HEK293 (cell line): ENCODE data around the gene PTTG1.

Experiments used
- ZNF626 ChIP-seq: fragments of 450-650 bp; sonication (Bioruptor Pico); formaldehyde crosslinking; IDR thresholded peaks from 2 replicates; pipeline ENCODE4 v1.5.1; 2018; ENCODE audit warnings: missing biosample characterization, missing genetic modification characterization, inconsistent platforms
- TF ChIP-seq, protein P1 (sequence below): fragments of 450-650 bp; formaldehyde crosslinking; IDR thresholded peaks from 2 replicates; pipeline ENCODE4 v1.5.1; 2017; ENCODE audit warnings: missing biosample characterization, mild to moderate bottlenecking, missing genetic modification characterization, moderate library complexity
- TF ChIP-seq, protein P2 (sequence below): fragments of 450-650 bp; formaldehyde crosslinking; IDR thresholded peaks from 2 replicates; pipeline ENCODE4 v1.5.1; 2016; ENCODE audit warnings: missing biosample characterization, missing genetic modification characterization

DNA sequence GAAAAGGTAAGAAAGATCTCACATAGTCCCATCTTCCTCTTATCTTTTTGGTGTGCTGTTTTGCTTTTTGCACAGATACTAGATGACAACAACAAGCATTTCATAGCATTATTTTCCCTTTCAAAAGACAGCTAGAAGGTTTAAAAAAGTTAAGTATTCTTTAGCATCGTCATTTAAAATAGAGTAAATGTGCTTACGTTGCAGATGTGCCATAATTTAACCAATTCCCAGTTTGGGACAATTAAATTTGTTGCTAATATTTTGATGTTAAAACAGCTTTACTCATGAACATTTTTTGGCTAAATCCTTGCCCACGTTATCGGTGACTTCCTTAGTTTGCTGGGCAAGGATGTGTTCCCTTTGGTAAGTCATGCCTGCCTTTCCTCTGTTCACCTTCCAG, 41.6 kb downstream of the PTTG1 start:
- TF ChIP-seq ZNF626 (tag by site-specific recombination): no peak
- TF ChIP-seq, protein P1, sequence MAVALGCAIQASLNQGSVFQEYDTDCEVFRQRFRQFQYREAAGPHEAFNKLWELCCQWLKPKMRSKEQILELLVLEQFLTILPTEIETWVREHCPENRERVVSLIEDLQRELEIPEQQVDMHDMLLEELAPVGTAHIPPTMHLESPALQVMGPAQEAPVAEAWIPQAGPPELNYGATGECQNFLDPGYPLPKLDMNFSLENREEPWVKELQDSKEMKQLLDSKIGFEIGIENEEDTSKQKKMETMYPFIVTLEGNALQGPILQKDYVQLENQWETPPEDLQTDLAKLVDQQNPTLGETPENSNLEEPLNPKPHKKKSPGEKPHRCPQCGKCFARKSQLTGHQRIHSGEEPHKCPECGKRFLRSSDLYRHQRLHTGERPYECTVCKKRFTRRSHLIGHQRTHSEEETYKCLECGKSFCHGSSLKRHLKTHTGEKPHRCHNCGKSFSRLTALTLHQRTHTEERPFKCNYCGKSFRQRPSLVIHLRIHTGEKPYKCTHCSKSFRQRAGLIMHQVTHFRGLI (tag by site-specific recombination): no peak
- TF ChIP-seq, protein P2, sequence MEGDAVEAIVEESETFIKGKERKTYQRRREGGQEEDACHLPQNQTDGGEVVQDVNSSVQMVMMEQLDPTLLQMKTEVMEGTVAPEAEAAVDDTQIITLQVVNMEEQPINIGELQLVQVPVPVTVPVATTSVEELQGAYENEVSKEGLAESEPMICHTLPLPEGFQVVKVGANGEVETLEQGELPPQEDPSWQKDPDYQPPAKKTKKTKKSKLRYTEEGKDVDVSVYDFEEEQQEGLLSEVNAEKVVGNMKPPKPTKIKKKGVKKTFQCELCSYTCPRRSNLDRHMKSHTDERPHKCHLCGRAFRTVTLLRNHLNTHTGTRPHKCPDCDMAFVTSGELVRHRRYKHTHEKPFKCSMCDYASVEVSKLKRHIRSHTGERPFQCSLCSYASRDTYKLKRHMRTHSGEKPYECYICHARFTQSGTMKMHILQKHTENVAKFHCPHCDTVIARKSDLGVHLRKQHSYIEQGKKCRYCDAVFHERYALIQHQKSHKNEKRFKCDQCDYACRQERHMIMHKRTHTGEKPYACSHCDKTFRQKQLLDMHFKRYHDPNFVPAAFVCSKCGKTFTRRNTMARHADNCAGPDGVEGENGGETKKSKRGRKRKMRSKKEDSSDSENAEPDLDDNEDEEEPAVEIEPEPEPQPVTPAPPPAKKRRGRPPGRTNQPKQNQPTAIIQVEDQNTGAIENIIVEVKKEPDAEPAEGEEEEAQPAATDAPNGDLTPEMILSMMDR (tag by site-specific recombination): no peak
